ENCODE data around the gene APLN.

DNA sequence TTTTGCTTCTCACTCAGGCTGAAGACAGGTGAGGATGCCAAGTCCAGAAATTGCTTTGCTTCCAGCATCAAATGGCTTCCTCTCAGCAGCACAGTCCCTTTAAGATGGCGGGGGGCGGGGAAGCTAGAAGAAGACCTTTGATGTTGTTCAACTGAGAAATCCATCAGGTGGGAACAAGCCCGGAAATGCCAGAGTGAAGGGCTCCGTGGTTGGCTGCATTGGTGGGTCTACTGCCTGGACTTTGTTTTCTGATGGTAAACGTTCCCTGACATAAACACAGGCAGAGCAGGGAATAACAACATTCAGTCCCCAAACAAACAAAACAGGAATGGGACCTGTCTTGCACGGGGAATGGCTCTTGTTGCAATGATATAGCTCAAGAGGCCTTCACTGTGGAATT is 37.3 kb downstream of the APLN start:
- TF ChIP-seq EZH2 (IDR thresholded peaks at IDR 0.05) (no peak), POLR2AphosphoS5 (IDR thresholded peaks at IDR 0.05; ENCODE audit: borderline replicate concordance, low read depth, low read length) (no peak), FOXP2 (optimal IDR thresholded peaks at IDR 0.05; ENCODE audit: control extremely low read depth, extremely low read length, insufficient read depth) (no peak)

Measured in SK-N-MC (cell line).